Measurements from ENCODE around the gene LCLAT1.

- TF ChIP-seq CTCF (IDR thresholded peaks at IDR 0.05; ENCODE audit: low read depth, low read length): no peak
- TF ChIP-seq EZH2phosphoT487 (IDR thresholded peaks at IDR 0.05; ENCODE audit: low read depth): no peak
Observed at GRCh38 chr2:30457296-30457695, 10.2 kb downstream of the LCLAT1 start.

All from OCI-LY3 (cell line).